HepG2 (cell line): Measurements from ENCODE around the gene ITGA2. TPM values are rescaled to one million over a fixed set of nuclear protein-coding genes. Genes with fewer than 3 reads are reported as not detected.

Experiments used
- ATAC-seq: fragments of 200-7000 bp; cut with Tn5 transposase; 3 replicates; pipeline ENCODE4 v1.9.1; 2020; ENCODE audit warnings: mild to moderate bottlenecking, moderate library complexity
- BruUV-seq: library from RNA; stranded (reverse); fragments of 400-500 nt; replicated peaks from 2 replicates; lab custom pipeline; 2021; lab: Mats Ljungman, UMichigan
- CTCF ChIA-PET: fragments of 300-600 bp; formaldehyde crosslinking; extraction: SDS; loops from one replicate; lab custom pipeline; 2021; ENCODE audit warnings: low total read pairs, inconsistent platforms, low intra/inter-chr PET ratio; lab: Yijun Ruan, JAX
- POLR2A ChIA-PET: fragments of 350-600 bp; sonication (Branson Sonifier 250); formaldehyde crosslinking; loops from one replicate; lab custom pipeline; 2020; ENCODE audit warnings: antibody characterized with exemption, inconsistent platforms; lab: Yijun Ruan, JAX
- DNase-seq: peaks from one replicate; pipeline ENCODE4 v3.0.0-alpha.2; 2015; ENCODE audit warnings: low spot score
- FAIRE-seq: peaks from 3 replicates; lab custom pipeline; 2011; peaks lifted over from hg19 to GRCh38; lab: Jason Lieb, UNC
- H2AFZ ChIP-seq: one replicate; pipeline ENCODE4 v1.6.1; 2011; ENCODE audit warnings: low read length, inconsistent platforms
- H3K27ac ChIP-seq: fragments of 300-600 bp; 3 replicates; pipeline ENCODE4 v1.8.0; 2011; ENCODE audit warnings: mixed run types, mild to moderate bottlenecking, mixed read lengths, low read length, inconsistent platforms; ENCODE audit not compliant: insufficient read depth; ENCODE audit errors: extremely low read length
- H3K27me3 ChIP-seq, 2 experiments: fragments of 200-600 bp in 1 of 2; 2 replicates in 1 of 2; 3 replicates in 1 of 2; pipeline versions ENCODE4 v1.6.0 to v1.8.0; 2011; ENCODE audit warnings: low read length in 2 of 2, mild to moderate bottlenecking in 2 of 2, moderate library complexity in 2 of 2, inconsistent platforms in 1 of 2; ENCODE audit not compliant: insufficient read depth in 2 of 2, control insufficient read depth in 1 of 2
- H3K36me3 ChIP-seq, 2 experiments: fragments of 200-600 bp in 1 of 2; replicated peaks in 1 of 2; 2 replicates in 1 of 2; 3 replicates in 1 of 2; pipeline versions ENCODE4 v1.5.1 to v1.8.0; 2011; ENCODE audit warnings: low read length in 2 of 2, inconsistent platforms in 1 of 2; ENCODE audit not compliant: insufficient read depth in 2 of 2, control insufficient read depth in 1 of 2
- H3K4me1 ChIP-seq: 2 replicates; pipeline ENCODE4 v1.5.1; 2012; ENCODE audit warnings: low read length, inconsistent platforms; ENCODE audit not compliant: insufficient read depth
- H3K4me2 ChIP-seq: 2 replicates; pipeline ENCODE4 v1.6.0; 2011; ENCODE audit warnings: low read depth, low read length, inconsistent platforms
- H3K4me3 ChIP-seq, 3 experiments: fragments of 200-600 bp in 1 of 3; sonication (generic), shearing (Covaris generic) in 1 of 3; replicated peaks in 1 of 3; 2 replicates each; pipeline ENCODE4 v1.5.1; 2011 to 2016; ENCODE audit warnings: low read length in 3 of 3, inconsistent platforms in 2 of 3, low read depth in 2 of 3, mild to moderate bottlenecking in 2 of 3, control low read depth in 1 of 3, mixed read lengths in 1 of 3; ENCODE audit not compliant: insufficient read depth in 1 of 3
- H3K79me2 ChIP-seq: one replicate; pipeline ENCODE4 v1.6.1; 2011; ENCODE audit warnings: low read length, inconsistent platforms; ENCODE audit not compliant: insufficient read depth
- H3K9ac ChIP-seq: 2 replicates; pipeline ENCODE4 v1.6.0; 2011; ENCODE audit warnings: mild to moderate bottlenecking, low read depth, low read length, inconsistent platforms; ENCODE audit not compliant: insufficient read depth
- H3K9me3 ChIP-seq: 2 replicates; pipeline ENCODE4 v1.5.1; 2012; ENCODE audit warnings: mild to moderate bottlenecking, low read length
- H4K20me1 ChIP-seq: 2 replicates; pipeline ENCODE4 v1.6.0; 2011; ENCODE audit warnings: inconsistent platforms, mild to moderate bottlenecking, low read length, moderate library complexity; ENCODE audit not compliant: insufficient read depth
- CEBPZ ChIP-seq: IDR thresholded peaks from 2 replicates; pipeline ENCODE4 v1.6.1; 2012; ENCODE audit warnings: low read length, improper control_type of control experiment
- NFAT5 ChIP-seq: sonication (generic); formaldehyde crosslinking; IDR thresholded peaks from 2 replicates; pipeline ENCODE4 v1.4.0; 2020; ENCODE audit warnings: missing genetic modification reagents
- PAX8 ChIP-seq: sonication (generic); formaldehyde crosslinking; IDR thresholded peaks from 2 replicates; pipeline ENCODE4 v1.8.0; 2022; ENCODE audit warnings: mild to moderate bottlenecking, missing genetic modification reagents, borderline replicate concordance
- POGK ChIP-seq: sonication (generic); formaldehyde crosslinking; conservative IDR thresholded peaks from 2 replicates; pipeline ENCODE4 v1.8.0; 2022; ENCODE audit warnings: mild to moderate bottlenecking, moderate library complexity, missing genetic modification reagents
- ZBTB42 ChIP-seq: sonication (generic); formaldehyde crosslinking; IDR thresholded peaks from 2 replicates; pipeline ENCODE4 v1.5.0; 2020; ENCODE audit warnings: mild to moderate bottlenecking, missing genetic modification reagents
- ZFX ChIP-seq: sonication (generic); formaldehyde crosslinking; IDR thresholded peaks from 2 replicates; pipeline ENCODE4 v1.4.0; 2020; ENCODE audit warnings: mild to moderate bottlenecking, low read depth, missing genetic modification reagents, moderate library complexity
- ZGPAT ChIP-seq: IDR thresholded peaks from 2 replicates; pipeline ENCODE4 v1.6.1; 2016; ENCODE audit warnings: mild to moderate bottlenecking
- ZNF263 ChIP-seq: sonication (generic); formaldehyde crosslinking; IDR thresholded peaks from 2 replicates; pipeline ENCODE4 v1.4.0; 2020; ENCODE audit warnings: missing genetic modification reagents
- ZNF775 ChIP-seq: sonication (generic); formaldehyde crosslinking; IDR thresholded peaks from 2 replicates; pipeline ENCODE4 v1.4.0; 2020; ENCODE audit warnings: missing genetic modification reagents, mild to moderate bottlenecking, moderate library complexity, borderline replicate concordance
- ZNF780A ChIP-seq: sonication (generic); formaldehyde crosslinking; IDR thresholded peaks from 2 replicates; pipeline ENCODE4 v1.8.0; 2022; ENCODE audit warnings: mild to moderate bottlenecking, missing genetic modification reagents, moderate library complexity
- WGBS: methylation state at CpG from one replicate; pipeline ENCODE4 v1.1.6; 2017; ENCODE audit warnings: low lambda C conversion rate; 5-methylcytosine and 5-hydroxymethylcytosine counted together
- in situ Hi-C: cut with HindIII; loops from 2 replicates; pipeline ENCODE4 v1.10.0; 2017; ENCODE audit warnings: low pct_unique_long_range_greater_than_20kb; ENCODE audit not compliant: extremely low pct_ligation_motif_present
- intact Hi-C: fragments of 100-400 bp; cut with micrococcal nuclease; formaldehyde crosslinking; loops from one replicate; pipeline ENCODE4 v1.10.0; 2022; ENCODE audit not compliant: unreplicated experiment
- polyA plus RNA-seq, 8 experiments: library from polyadenylated mRNA; depleted of rRNA in 3 of 8; stranded (reverse) in 7 of 8; unstranded in 1 of 8; fragments of >200 nt; fragmentation: Illumina TruSeq in 4 of 8; extraction: Trizol in 4 of 8; gene quantifications; 2 replicates each; pipeline versions ENCODE4 v1.2.1 to v1.2.3, GENCODE V29; 2011 to 2016; ENCODE audit warnings: low read depth in 4 of 8, missing spikeins in 1 of 8, mixed read lengths in 1 of 8; ENCODE audit not compliant: insufficient read depth in 1 of 8
- total RNA-seq, 5 experiments: library from RNA; depleted of rRNA; stranded (reverse); fragments of >200 nt; fragmentation: Illumina TruSeq; extraction: Trizol; gene quantifications; 2 replicates each; pipeline ENCODE4 v1.2.3, GENCODE V29; 2016; ENCODE audit warnings: low read depth in 1 of 5

The ITGA2 gene
- total and polyA plus RNA-seq, 2 of the 13 experiments (the other 11 are each of a cell fraction or from before 2014, with no cell fraction given), result 15.8 to 58.3 TPM

GRCh38 chr5:53053364-53053763 is 64.2 kb downstream of the ITGA2 start:
- Histone ChIP-seq H3K79me2 (no peaks in the 10 kb centered on the region), H4K20me1 (0 out of 2 replicates have a peak, but pooled peaks cover 2% of the 10 kb centered on the region), H3K9me3 (no peaks in the 10 kb centered on the region), H3K27ac (no peak overlapping the region), H3K4me3 (no peak overlapping the region), H3K36me3 (peaks cover 23 to 77% of the 10 kb centered on the region in 2 experiments), H2AFZ (no peak overlapping the region), H3K27me3 (no peaks in the 10 kb centered on the region), H3K9ac (no peak overlapping the region), H3K4me1 (no peaks in the 10 kb centered on the region), H3K4me2 (no peak overlapping the region)
- intact Hi-C loops (no loop called here), in situ Hi-C loops (no loop called here)
- ATAC-seq, result no peak
- ChIA-PET CTCF (no interaction called here), POLR2A (no interaction called here)
- 97% methylated on average over 4 of the region's 4 CpGs for WGBS
- no peak for DNase-seq
- FAIRE-seq, result no peak
- BruUV-seq, result no TSS peak
- no peak for TF ChIP-seq ZGPAT (CRISPR knock-in tag)
- TF ChIP-seq NFAT5, result no peak
- no peak for TF ChIP-seq ZBTB42 (CRISPR knock-in tag)
- no peak for TF ChIP-seq ZNF775 (CRISPR knock-in tag)
- TF ChIP-seq POGK, result no peak
- TF ChIP-seq ZNF263 (CRISPR knock-in tag), result no peak
- TF ChIP-seq PAX8 (CRISPR knock-in tag), result no peak
- no peak for TF ChIP-seq ZNF780A (CRISPR knock-in tag)
- no peak for TF ChIP-seq CEBPZ
- no peak for TF ChIP-seq ZFX
